RKO (cell line): ENCODE results near the gene PIK3CG.
"Not testable (repeated sequence)": the region's sequence is repeated elsewhere in the genome, so short reads cannot be mapped to it uniquely, and the experiment has no call there.

Source experiments
- DNase-seq: peaks from one replicate; pipeline ENCODE4 v3.0.0-alpha.2; 2016; ENCODE audit warnings: low spot score

PIK3CG gene

DNA sequence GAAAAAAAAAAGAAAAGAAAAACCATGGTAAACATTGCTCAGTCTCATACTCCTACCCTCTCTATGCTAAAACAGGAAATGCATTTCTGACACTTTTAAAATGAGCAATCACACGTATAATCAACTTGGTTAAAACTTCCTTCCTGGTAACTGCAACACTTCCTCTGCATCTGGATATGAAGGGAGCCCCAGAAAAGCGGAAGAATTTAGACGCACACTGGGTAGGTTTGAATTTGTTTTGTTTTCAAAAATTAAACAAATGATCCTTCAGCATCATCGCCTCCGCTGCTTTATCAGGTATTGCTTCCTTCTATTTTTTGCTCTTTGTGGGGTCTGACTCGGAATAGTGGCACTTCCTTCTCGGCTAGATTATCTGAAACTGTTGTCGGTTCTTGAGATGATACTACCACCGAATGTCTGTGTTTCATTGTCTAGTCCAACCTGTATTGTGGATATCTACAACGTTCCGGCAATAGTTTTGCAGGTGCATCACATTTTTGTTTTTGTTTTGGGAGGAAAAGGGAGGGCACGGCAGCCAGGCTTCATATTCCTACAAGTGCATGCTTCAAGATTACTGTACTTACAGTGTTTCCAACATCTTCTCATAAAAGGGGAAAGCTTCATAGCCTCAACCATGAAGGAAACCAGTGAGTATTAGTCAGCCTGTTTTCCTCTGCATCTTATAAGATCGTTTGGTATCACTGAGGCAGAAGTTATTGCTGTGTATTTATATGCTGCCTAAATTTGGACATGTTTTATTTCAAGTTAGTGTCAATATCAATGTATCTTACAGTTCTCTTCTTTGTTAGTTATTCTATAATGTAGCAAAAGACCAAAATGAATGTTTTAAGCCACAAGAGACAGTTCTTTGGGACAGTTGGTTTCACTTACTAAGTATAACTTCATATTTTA lies at the start of gene PIK3CG:
Gene PIK3CG (plus strand): TSS at position 153 of the 912 bp plus-strand sequence. CDS start 2,280 bp downstream, outside the sequence.
- DNase-seq, result no peak

DNA sequence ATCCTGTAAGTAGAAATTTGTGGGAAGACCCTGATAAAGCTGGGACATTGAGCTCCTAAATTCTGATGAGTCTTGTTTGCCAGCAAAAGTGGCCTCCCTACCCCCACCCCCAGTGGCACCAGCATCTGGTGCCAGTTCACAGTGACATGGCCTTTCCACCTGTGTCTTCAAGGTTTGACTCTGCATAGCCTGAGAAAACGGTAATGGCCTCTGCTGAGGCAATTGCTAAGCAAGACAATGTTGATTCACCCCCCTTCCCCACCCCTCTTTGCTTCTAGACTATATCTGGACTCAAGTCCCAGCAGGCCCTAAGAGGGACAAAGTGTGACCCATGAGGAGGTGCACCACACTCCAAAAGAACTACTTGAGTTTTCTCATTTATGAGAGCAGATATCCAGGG lies 48.0 kb upstream of the PIK3CG start:
- no peak for DNase-seq

DNA sequence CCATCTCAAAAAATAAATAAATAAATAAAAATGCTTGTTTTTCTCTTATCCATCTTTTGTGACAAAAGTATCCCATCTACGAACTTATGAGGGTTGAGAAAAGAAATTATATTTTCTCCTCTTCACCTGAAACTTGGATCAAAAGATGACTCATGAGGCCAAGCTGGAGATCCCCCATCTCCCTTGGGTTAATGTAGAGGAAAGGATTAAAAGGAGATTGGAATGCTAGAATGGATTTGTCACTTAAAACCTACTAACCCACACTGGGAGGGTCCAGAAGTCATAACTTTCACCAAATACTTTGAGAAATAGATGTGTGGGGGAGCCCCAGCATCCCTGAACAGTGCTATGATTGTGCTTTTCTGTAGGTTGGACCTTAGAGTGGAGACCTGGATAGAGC lies 46.3 kb upstream of the PIK3CG start:
- no peak for DNase-seq

DNA sequence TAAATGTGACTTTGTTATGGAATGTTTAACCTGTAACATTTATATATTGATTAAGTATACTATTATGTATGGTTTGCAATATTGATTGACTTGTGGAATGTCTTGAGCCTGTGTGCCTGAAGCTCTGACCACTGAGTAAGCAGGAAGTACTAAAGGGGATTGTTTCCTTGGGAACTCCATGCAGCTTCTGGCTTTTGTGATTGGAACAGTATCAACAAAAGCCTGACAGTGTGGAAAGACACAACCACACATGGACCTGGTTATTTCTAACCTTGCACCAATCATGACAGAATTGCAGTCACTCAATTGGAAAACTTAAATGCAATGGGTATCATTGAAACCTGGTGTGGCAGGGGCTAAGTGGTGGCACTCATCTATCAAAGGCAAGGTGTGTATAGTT lies 45.5 kb upstream of the PIK3CG start:
- no peak for DNase-seq

DNA sequence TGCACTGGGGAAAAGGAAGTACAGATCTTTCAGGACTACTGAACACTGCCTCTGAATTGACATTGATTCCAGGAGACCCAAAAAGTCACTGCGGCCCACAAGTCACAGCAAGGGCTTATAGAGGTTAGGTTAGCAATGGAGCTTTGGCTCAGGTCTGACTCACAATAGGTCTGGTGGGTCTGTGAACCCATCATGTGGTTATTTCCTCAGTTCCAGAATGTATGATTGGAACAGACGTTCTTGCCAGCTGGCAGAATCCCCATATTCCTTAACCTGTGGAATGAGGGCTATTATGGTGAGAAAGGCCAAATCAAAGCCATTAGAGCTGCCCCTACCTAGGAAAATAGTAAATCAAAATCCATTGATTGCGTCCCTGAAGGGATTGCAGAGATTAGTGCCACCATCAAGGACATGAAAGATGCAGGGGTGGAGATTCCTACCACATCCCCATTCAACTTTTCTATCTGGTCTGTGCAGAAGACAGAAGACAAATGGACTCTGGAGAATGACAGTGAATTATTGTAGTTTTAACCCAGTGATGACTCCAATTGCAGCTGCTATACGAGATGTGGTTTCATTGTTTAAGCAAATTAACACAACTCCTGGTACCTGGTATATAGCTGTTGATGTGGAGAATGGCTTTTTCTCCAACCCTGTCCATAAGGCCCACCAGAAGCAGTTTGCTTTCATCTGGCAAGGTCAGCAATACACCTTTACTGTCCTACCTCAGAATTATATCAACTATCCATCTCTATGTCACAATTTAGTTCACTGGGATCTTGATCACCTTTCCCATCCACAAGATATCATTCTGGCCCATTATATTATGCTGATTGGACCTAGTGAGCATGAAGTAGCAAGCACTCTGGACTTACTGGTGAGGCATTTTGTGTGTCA lies 44.5 kb upstream of the PIK3CG start:
- no peak for DNase-seq

DNA sequence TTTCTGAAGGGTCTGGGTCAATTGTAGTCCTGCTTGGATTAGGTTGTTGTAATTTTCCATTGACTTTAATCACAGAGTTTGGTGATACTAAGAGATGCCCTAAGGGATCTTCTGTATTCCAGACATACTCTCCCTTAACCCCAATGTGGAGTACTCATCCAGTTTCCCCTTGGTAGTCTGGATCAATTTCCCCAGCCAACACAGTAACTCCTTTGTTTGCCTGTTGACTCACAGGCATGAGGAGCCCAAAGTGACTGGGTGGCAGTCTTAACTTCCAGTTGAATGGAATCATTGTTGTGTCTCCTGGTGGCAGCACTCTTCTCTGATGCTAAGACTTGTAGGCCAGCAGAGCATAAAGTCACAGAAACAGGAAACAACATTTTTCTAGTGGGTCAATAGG lies 41.5 kb upstream of the PIK3CG start:
- DNase-seq, result no peak

DNA sequence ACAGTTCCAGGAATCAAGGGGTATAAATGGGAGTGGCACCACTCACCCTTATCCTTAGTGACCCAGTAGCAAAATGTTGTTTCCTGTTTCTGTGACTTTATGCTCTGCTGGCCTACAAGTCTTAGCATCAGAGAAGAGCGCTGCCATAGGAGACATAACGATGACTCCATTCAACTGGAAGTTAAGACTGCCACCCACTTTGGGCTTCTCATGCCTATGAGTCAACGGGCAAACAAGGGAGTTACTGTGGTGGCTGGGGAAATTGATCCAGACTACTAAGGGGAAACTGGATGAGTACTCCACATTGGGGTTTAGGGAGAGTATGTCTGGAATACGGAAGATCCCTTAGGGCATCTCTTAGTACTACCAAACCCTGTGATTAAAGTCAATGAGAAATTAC lies 40.6 kb upstream of the PIK3CG start:
- DNase-seq, result peak; percentile 46

DNA sequence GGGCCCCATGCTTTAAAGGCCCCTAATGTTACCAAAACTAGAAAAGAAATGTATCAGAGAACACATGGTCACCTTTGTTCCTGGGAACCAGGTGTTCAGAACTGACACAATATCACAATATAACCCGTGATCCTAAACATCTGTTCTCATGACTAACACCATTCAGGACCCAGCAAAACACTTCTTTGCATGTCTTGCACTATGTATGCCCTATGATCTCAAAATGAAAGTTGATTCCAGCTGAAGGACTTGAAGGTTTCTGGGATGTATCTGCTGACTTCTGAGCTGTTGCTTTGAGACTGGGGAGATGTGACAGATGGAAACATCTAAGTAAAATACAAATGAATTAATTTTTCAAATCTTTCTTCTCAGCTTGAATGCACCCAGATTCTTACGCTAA lies 37.5 kb upstream of the PIK3CG start:
- DNase-seq, result no peak

DNA sequence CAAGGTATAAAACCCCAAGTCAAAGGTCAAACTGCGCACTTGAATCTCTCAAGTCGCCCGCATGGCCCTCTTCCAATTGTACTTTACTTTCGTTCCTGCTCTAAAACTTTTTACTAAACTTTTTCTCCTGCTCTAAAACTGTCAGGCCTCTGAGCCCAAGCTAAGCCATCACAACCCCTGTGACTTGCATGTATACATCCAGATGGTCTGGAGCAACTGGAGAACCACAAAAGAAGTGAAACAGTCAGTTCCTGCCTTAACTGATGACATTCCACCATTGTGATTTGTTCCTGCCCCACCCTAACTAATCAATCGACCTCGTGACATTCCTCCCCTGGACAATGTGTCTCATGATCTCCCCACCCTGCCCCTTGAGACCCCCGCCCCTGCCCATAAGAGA lies 35.6 kb upstream of the PIK3CG start:
- no peak for DNase-seq

DNA sequence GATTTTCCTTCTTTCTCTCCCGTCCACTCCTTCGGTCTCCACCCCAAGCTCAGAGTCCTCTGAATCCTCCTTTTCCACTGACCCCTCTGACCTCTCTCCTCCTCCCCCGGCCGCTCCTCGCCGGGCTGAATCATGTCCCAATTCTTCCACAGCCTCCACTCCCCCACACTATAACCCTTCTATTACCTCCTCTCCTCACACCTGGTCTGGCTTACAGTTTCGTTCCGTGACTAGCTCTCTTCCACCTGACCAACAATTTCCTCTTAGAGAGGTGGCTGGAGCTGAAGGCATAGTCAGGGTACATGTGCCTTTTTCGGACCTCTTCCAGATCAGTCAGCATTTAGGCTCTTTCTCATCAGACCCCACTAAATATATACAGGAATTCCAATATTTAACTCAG lies 34.2 kb upstream of the PIK3CG start:
- DNase-seq, result not testable (repeated sequence)

DNA sequence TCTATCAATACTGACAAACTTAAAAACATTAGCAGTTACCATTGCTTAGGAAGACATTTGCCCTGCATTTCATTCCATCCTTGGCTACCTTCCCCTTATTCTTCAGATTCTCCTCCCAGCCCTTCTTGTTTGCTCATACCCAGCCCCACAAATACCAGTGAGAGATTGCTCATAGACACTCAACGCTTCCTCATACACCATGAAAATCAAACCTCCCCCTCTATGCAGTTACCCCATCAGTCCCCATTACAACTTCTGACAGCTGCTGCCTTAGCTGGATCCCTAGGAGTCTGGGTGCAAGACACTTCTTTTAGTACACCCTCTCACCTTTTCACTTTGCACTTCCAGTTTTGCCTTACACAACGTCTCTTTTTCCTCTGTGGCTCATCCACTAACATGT lies 28.3 kb upstream of the PIK3CG start:
- no peak for DNase-seq

DNA sequence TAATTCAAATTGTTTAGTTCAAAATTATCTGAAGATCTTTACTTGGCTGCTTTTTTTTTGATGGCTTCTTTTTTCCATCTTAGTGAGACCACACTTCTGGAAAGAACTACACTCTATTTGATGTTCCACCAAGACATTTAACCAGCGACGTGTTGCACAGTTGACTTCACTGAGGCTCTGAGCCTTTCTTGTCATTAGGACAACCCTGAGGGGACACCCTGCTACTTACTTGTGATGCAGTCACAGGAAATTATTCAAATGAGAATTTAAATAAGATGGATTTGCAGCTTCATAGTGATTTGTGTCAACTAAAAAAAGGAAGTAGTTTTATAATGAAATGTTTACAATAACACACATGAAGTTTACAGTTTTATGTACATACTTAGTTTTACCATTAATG lies 25.6 kb upstream of the PIK3CG start:
- no peak for DNase-seq

DNA sequence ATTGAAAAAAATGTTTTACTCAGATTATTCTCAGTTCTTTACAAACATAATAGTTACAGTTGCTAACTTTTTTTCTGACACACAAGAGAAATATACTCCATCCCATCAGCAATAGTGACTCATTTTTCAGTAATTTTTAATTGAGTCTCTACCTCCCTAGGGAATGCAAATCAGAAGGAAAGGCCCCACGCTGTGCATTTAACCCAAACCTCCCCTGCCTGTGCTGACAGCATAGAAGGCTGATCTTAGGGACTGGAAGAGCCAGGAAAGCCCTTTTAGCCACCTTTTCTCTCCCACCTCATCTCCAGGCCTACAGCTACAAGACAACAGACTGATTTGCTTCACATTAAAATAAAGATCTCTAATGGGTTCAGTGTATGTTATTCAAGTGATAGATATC lies 24.7 kb upstream of the PIK3CG start:
- DNase-seq, result no peak

DNA sequence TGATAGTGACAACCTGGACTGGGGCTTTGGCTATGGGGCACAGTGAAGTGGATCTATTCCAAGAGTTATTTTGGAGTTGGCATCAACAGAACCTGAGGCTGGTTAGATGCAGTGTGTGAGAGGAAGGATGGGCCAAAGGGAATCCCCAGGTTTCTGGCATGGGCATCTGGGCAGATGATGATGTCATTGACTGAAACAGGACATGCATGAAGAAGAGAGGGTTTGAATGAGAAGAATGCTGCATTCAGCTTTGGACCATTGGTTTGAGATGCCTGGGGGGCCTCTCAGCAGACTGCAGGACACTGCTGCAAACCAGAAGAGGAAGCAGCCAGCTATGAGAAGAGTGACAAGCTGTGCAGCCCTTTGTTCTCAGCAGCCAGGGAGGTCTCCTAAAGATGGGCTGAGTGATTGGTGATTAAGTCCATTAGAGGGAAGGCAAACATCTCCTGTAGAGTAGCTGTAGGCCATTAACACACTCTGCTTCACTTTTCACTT lies 23.1 kb upstream of the PIK3CG start:
- DNase-seq, result no peak

DNA sequence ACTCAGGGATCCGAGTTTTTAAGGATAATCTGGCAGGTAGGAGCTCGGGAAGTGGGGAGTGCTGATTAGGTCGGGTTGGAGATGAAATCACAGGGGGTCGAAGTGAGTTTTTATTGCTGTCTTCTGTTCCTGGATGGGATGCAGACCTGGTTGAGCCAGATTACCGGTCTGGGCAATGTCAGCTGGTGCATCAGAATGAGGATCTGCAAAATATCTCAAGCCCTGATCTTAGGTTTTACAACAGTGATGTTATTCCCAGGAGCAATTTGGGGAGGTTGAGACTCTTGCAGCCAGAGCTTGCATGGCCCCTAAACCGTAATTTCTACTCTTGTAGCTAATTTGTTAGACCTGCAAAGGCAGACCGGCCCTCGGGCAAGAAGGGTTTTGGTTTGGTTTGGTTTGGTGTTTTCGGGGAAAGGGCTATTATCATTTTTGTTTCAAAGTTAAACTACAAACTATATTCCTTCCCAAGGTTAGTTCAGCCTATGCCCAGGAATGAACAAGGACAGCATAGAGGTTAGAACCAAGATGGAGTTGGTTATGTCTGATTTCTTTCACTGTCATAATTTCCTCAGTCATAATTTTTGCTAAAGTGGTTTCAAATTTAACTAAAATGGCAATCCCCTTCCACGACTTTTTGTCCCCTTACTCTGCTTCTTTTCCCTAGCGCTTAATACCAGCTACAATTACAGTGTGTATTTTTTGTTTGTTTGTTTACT lies 20.6 kb upstream of the PIK3CG start:
- no peak for DNase-seq

DNA sequence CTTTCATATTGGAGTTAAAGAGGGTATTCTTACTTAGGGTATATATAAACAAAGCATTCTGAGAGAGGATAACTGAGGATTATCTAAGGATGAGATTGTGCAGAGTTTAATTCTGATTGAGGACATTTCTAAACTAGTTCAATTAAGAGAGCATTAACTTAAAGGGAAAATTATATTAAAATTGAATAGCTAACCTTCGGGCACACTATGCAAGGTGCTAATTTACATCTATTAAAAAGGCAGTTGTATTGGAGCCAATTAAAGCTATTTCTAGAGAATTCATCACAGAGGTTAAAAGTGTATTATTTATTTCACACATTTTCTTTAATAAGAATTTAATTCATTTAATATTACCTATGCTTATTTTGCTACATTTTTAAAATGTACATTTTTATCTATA lies 17.0 kb upstream of the PIK3CG start:
- no peak for DNase-seq

DNA sequence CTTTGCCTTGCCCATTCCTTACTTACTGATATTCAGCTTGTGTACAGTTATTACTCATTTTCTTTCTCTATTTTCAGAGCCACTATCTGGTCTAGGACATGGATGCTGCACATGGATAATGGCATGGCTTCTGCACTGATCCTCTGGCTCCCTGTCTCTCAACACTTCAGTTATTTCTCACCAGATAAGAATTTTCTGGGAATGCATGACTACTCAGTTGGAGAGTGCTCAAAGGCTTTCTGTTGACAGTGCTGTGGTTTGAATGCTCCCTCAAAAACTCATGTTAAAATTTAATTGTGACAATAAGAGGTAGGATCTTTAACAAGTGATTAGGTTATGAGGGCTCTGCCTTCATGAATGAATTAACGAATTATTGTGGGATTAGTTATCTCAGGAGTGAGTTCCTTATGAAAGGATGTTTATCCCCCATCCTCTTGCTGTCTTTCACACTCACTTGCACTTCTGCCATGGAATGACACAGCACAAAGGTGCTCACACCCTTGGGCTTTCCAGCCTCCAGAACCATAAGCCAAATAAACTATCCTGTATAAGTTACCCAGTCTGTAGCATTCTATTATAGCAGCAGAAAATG lies 16.1 kb upstream of the PIK3CG start:
- DNase-seq, result no peak

DNA sequence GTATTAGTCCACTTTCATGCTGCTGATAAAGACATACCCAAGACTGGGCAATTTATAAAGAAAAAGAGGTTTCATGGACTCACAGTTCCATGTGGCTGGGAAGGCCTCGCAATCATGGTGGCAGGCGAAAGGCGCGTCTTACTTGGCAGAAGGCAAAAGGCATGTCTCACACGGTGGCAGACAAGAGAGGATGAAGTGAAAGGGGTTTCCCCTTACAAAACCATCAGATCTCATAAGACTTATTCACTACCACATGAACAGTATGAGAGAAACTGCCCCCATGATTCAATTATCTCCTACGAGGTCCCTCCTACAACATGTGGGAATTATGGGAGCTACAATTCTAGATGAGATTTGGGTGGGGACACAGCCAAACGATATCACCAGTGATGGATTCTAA lies 13.4 kb upstream of the PIK3CG start:
- DNase-seq, result not testable (repeated sequence)

DNA sequence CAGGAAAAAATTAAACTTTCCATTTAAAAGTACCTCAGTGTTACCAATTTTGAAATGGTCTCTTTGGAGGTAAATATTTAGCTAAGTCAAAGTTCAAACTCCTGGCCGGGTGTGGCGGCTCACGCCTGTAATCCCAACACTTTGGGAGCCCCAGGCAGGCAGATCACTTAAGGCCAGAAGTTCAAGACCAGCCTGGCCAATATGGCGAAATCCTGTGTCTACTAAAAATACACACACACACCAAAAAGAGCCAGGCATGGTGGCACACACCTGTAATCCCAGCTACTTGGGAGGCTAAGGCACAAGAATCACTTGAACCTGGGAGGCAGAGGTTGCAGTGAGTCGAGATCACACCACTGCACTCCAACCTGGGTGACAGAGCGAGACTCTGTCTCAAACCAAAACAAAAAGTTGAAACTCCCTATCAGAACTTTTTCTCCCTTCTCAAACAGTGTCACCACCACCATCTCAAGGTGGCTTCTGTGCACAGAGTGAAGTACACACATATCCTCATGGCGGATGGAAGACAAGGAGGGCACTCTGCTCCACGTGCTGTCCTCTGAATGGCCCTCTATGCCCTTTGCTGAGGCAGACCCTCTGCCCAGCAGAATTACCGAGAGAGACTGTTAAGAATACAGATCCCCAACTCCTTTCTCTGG lies 11.7 kb upstream of the PIK3CG start:
- DNase-seq, result no peak

DNA sequence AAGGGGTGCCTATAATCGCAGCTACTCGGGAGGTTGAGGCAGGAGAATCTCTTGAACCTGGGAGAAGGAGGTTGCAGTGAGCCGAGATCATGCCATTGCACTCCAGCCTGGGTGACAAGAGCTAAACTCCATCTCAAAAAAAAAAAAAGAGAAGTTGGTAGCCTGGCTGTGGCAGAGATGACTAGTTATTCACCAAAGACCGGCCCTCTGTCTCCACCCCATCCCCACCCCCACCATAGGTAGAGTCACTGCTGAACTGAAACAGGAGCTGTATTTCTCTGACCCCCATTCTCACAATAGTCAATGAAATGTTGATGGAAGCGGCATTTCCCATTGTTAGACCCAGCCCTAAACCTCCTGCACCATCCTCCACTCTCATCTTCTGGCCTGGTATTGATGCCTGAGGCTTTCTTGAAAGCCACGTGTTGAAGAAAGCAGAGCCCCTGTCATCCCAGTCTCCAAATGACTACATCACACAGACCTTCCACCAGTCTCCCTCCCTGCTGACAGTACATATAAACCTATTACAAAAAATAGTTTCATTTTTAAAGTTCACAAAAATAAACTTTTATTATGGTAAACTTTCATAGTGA lies 9.4 kb upstream of the PIK3CG start:
- DNase-seq, result no peak
